ENCODE measurements around the gene HLTF. TPM values are rescaled to one million over a fixed set of nuclear protein-coding genes. Genes with fewer than 3 reads are reported as not detected.
A peak's percentile ranks its signal among the peaks of the same experiment; 100 is the strongest.

HLTF gene
- total and polyA plus RNA-seq, 2 of the 13 experiments (the other 11 are each of a cell fraction or from before 2014, with no cell fraction given), result 12.0 to 22.9 TPM

- TF ChIP-seq PAXIP1 (CRISPR knock-in tag; conservative IDR thresholded peaks at IDR 0.05), result peak; percentile 78
- TF ChIP-seq NFE2 (CRISPR knock-in tag; IDR thresholded peaks at IDR 0.05), result no peak
- TF ChIP-seq GATA4 (IDR thresholded peaks at IDR 0.05; ENCODE audit: borderline replicate concordance, low read depth), result no peak
- peak; percentile 32; the same call in 1 of the 2 replicates for TF ChIP-seq MEIS1 (CRISPR knock-in tag; IDR thresholded peaks at IDR 0.05; ENCODE audit: borderline replicate concordance)
- no peak for TF ChIP-seq MTF2 (CRISPR knock-in tag; IDR thresholded peaks at IDR 0.05; ENCODE audit: borderline replicate concordance)
- no peak for TF ChIP-seq RORA (CRISPR knock-in tag; IDR thresholded peaks at IDR 0.05)
- TF ChIP-seq ZNF12 (CRISPR knock-in tag; IDR thresholded peaks at IDR 0.05), result peak; percentile 47
- TF ChIP-seq XRCC5 (optimal IDR thresholded peaks at IDR 0.05; ENCODE audit: low read length), result peak; percentile 77
- no peak for TF ChIP-seq ZNF784 (CRISPR knock-in tag; IDR thresholded peaks at IDR 0.05; ENCODE audit: borderline replicate concordance)
- TF ChIP-seq NAIF1 (CRISPR knock-in tag; IDR thresholded peaks at IDR 0.05; ENCODE audit: borderline replicate concordance), result no peak
- TF ChIP-seq, protein P1, sequence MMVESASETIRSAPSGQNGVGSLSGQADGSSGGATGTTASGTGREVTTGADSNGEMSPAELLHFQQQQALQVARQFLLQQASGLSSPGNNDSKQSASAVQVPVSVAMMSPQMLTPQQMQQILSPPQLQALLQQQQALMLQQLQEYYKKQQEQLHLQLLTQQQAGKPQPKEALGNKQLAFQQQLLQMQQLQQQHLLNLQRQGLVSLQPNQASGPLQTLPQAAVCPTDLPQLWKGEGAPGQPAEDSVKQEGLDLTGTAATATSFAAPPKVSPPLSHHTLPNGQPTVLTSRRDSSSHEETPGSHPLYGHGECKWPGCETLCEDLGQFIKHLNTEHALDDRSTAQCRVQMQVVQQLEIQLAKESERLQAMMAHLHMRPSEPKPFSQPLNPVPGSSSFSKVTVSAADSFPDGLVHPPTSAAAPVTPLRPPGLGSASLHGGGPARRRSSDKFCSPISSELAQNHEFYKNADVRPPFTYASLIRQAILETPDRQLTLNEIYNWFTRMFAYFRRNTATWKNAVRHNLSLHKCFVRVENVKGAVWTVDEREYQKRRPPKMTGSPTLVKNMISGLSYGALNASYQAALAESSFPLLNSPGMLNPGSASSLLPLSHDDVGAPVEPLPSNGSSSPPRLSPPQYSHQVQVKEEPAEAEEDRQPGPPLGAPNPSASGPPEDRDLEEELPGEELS (CRISPR knock-in tag; IDR thresholded peaks at IDR 0.05), result peak; percentile 44
- no peak for TF ChIP-seq ZBTB42 (CRISPR knock-in tag; IDR thresholded peaks at IDR 0.05)
- no peak for TF ChIP-seq CENPBD1 (CRISPR knock-in tag; IDR thresholded peaks at IDR 0.05; ENCODE audit: borderline replicate concordance, low read depth)
- TF ChIP-seq, protein P2, sequence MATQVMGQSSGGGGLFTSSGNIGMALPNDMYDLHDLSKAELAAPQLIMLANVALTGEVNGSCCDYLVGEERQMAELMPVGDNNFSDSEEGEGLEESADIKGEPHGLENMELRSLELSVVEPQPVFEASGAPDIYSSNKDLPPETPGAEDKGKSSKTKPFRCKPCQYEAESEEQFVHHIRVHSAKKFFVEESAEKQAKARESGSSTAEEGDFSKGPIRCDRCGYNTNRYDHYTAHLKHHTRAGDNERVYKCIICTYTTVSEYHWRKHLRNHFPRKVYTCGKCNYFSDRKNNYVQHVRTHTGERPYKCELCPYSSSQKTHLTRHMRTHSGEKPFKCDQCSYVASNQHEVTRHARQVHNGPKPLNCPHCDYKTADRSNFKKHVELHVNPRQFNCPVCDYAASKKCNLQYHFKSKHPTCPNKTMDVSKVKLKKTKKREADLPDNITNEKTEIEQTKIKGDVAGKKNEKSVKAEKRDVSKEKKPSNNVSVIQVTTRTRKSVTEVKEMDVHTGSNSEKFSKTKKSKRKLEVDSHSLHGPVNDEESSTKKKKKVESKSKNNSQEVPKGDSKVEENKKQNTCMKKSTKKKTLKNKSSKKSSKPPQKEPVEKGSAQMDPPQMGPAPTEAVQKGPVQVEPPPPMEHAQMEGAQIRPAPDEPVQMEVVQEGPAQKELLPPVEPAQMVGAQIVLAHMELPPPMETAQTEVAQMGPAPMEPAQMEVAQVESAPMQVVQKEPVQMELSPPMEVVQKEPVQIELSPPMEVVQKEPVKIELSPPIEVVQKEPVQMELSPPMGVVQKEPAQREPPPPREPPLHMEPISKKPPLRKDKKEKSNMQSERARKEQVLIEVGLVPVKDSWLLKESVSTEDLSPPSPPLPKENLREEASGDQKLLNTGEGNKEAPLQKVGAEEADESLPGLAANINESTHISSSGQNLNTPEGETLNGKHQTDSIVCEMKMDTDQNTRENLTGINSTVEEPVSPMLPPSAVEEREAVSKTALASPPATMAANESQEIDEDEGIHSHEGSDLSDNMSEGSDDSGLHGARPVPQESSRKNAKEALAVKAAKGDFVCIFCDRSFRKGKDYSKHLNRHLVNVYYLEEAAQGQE (IDR thresholded peaks at IDR 0.05; ENCODE audit: borderline replicate concordance in 1 of 2, low read depth in 1 of 2, low read length in 2 of 2), result no peak
- TF ChIP-seq ZNF564 (CRISPR knock-in tag; IDR thresholded peaks at IDR 0.05), result 0 out of 2 replicates have a peak, but pooled peaks have one; percentile 28
- peak; percentile 66; the same call in 1 of the 2 replicates for TF ChIP-seq REPIN1 (CRISPR knock-in tag; IDR thresholded peaks at IDR 0.05; ENCODE audit: borderline replicate concordance, low read depth)
- TF ChIP-seq KLF15 (CRISPR knock-in tag; IDR thresholded peaks at IDR 0.05; ENCODE audit: borderline replicate concordance), result no peak
- no peak for TF ChIP-seq ZNF468 (CRISPR knock-in tag; IDR thresholded peaks at IDR 0.05)
- TF ChIP-seq ZNF562 (CRISPR knock-in tag; IDR thresholded peaks at IDR 0.05; ENCODE audit: borderline replicate concordance), result no peak
Measured at GRCh38 chr3:149010504-149010951, 75.8 kb downstream of the HLTF start (continued).
